Stimulated activated CD4-positive, alpha-beta T cell treated with anti-CD3 and anti-CD28 coated beads, Interleukin-1b, Interleukin-23, amount 100 ng/mL, for 24 hours (primary cell): Measurements from ENCODE around the gene RTN4RL1.
"Not testable (repeated sequence)": the region's sequence is repeated elsewhere in the genome, so short reads cannot be mapped to it uniquely, and the experiment has no call there.

Experiments used
- DNase-seq, 4 experiments: peaks; one replicate each; pipeline ENCODE4 v3.0.0-alpha.2; 2020; ENCODE audit warnings: low read depth in 4 of 4, low spot score in 1 of 4

RTN4RL1 gene

DNA sequence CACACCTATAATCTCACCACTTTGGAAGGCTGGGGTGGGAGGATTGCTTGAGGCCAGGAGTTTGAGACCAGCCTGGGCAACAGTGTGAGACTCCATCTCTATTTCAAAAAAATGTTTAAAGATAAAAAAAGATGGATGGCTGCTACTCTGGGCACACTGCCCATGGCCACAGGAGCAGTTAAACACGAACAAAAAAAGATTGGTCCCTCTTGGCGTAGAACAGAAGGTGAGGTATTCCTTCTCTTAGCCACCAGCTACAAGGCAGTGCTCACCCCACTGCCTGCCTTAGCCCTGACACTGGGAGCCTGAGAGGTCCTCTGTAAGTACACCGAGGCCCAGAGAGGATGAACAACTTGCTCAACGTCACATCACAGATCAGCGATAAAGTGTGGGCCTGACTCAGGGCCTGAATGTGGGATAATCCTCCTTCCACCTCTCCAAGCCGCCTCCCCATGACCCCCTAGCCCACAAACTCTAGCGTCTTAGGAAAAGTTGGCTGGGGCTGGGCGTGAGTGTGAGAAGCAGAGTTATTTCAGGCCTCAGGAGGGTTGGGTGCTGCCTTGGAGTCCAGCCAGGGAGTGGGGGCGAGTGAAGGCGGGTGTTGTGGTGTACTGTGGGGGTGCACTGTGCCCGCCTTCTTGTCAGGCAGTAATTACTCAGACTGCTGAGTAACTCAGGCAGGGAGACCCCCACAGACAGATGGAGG is 2.5 kb upstream of the RTN4RL1 start:
- no peak for DNase-seq

DNA sequence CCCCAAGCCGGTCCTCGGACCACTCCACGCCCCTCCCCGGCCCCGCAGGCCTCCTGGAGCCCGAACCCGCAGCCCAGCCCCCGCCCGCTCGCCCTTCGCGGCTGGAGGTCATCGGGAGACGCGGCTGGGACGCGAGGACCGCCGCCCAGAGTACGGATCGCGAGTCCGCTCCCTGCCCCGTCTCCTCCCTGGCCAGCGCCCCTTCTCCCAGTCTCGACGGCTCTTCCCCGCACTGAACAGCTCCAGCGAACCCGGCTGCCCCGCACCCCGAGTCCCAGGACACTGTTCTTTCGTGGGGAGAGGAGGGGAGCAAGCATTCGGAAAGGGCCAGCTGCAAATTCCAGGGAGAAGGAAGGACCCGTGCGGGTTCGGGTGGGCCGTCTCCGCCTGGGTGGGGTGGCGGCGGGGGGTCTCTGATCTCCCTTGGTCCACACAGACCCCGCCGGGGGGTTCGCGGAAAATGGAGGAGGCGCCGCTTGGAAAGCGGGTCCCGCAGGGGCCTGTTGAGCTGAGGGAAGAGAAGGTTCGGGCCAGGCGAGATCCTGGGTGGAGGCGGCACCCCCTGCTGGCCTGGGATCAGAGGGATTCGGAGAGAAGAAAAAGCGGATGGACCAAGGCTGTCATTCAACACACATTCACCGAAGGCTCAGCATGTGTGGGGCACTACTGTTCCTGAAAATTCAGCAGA is 632 bp upstream of the RTN4RL1 start:
- no peak for DNase-seq

DNA sequence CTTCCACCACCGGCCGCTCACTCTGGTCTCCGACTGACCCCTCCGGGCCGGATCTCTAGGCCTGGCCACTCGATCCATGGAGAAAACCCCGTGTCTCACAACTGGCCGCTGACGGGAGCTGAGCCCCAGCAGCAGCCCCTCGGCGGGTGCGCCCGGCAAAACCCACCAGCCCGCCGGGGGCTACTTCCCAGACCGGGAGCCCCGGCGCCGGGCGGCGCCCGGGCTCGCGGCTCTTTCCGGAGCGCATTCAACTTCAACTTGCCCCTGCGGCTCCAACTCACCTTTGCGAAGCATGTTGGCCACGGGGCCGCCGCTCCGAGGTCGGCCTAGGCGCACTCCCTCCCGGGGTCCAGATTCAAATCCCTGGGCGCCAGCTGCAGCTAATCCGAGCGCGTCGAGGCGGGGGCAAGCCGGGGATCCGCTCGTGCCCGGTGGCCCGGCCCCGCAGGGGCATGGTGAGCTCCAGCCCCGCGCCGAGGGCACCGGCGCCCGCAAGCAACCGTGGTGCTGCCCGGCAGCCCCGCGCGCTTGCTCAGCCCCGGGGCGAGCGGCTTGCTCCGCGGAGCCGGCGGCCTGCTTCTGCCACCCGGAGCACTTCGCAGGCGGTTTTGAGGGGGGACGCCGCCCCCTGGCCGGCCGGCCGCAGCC is 438 bp downstream of the RTN4RL1 start:
- DNase-seq, result no peak

- DNase-seq, result peak in 1 of 4 experiments; percentile 27
These were observed 1.2 kb downstream of the RTN4RL1 start for GRCh38 chr17:2023692-2024571.

- DNase-seq, result no peak
These were observed 1.9 kb downstream of the RTN4RL1 start for GRCh38 chr17:2023256-2023655.

- DNase-seq, result no peak
These were observed 2.4 kb downstream of the RTN4RL1 start for GRCh38 chr17:2022647-2023240.

DNA sequence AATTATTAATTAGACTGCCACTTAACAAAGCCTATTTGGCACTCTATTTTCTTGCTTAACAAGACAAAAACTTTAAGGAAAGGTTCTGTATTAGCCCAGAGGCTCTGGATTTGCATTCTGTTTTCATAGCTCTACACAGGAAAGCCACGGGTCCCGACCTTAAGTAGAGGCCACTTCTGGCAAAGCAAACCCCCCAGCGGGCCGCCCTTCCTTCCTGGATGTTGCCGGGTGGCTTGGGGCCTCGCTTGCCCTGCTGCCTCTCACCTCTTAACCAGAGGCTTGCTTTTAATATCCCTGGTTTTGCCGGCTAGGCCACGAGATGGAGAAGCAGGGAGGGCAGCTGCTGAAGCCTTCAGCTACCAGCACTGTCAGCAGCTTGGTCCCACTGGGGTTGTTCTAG is 4.4 kb downstream of the RTN4RL1 start:
- no peak for DNase-seq

DNA sequence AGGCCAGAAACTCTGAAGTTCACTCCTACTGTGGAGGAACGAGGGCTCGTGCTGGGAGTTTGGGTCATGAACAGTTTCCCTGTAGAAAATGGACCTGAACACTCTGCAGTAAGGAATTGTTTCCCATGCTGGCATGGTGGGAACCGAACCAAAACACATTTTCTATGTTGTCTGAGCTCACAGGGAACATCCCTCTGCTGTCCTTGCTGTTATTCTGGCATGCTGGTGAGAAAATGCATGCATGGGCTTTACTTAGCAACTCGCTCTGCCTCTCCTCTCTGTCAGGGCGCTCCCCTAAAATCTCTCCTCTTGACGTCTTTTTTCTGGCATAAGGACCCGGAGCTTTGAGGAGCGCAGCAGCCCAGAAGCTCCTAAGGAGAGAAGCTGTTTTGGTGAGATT is 5.4 kb downstream of the RTN4RL1 start:
- DNase-seq, result no peak

DNA sequence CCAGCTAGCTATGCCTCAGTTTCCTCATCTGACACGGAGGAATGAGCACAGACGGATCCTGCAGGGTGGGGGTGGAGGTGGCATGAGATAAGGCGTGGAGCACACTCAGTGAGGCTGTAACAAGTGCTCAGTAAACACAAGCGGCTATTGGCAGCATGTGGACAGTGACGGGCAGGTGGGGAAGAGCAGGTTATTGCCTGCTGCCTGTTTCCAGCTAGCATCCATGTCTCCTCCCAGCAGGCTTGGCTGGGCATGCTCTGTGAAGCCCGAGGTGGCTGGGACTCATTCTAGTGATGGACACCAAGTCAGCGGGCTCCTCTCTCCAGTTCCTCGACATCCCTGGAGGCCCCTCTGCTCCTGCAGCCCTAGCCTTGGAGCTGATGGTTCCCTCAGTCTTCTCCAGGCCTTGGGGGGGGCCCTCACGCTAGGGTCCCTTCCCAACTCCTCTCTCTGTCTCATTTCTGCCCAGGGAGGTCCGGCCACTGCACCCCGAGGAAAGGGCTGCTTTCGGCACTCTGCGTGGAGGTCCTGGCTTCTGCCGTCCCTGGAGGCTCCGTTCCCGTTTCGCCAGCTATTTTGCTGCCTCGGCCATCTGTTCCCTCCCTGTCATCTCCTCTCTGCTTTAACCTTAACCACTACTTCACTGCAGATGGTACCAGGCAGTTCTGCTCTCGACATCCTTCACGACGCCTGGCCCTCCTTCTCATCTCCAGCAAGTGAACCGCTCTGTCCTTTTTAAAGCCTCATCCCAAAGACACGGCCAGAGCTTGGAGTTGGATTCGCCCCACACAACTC is 6.2 kb downstream of the RTN4RL1 start:
- no peak for DNase-seq

DNA sequence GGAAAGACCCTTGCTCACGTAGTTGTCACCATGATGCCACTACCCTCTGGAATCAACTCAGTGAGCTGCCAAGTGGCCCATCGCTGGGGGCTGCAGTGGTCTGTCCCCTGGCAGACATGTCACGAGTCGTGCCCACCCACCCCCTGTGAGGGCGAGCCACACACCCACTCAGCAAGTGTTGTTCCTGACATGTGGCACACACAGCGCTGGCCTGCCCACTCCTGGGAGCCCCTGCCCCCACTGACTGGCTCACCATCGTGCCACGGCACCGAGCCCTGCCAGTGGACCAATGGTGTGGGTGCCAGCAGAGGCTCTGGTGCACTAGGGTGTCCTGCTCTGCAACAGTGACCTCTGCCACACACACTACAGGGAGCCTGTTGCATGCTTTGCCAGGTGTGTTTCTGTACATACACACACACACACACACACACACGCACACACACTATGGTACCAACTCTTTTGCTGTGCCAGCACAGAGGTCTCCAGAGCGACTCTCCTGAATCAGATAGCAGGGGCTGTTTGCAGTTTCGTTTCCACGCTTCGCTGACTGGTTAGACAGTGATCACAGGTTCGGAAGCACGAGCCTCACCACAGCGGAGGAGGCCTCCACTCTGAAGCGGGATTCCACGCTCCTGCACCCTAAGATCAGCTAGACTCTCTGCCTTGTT is 7.7 kb downstream of the RTN4RL1 start:
- DNase-seq, result no peak

- DNase-seq, result no peak
These were observed 8.6 kb downstream of the RTN4RL1 start for GRCh38 chr17:2016494-2016893.

DNA sequence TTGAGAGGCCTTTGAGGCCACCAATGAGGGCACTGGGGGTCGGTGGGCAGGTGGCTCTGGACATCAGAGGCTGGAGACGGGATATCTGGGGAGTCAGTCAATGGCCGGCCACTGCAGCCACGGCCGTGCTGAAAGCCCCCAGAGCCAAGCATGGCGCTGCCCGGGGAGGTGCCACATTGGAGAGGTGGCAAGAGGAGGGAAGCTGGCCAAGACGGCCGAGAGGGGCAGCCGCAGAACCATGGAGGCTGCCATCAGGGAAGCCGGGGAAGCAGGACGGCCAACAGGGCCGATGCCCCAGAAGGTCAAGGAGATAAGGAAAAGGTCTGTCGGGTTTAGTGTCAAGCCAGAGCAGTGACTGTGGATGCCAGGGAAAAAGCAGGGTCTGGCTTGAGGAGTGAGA is 9.8 kb downstream of the RTN4RL1 start:
- DNase-seq, result no peak

DNA sequence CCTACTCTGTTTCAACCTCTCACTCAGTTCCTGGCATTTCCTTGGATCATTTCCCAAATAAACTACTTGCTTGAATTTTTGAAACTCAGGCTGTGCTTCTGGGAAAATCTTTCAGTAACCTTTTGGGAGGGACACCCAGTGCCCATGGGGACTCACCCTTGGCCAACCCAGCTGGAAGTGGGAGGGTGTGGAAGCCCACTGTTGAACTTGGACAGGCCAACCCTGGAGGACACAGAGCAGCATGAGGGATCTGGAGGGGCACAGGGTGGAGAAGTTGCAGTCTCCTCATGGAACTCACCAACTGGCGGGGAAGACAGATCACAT is 11.2 kb downstream of the RTN4RL1 start:
- DNase-seq, result no peak

GRCh38 chr17:2013220-2013993 is 11.7 kb downstream of the RTN4RL1 start:
- not testable (repeated sequence) for DNase-seq

GRCh38 chr17:2012499-2012898 is 12.6 kb downstream of the RTN4RL1 start:
- no peak for DNase-seq

- DNase-seq, result no peak
These were observed 13.4 kb downstream of the RTN4RL1 start for GRCh38 chr17:2011411-2012371.

DNA sequence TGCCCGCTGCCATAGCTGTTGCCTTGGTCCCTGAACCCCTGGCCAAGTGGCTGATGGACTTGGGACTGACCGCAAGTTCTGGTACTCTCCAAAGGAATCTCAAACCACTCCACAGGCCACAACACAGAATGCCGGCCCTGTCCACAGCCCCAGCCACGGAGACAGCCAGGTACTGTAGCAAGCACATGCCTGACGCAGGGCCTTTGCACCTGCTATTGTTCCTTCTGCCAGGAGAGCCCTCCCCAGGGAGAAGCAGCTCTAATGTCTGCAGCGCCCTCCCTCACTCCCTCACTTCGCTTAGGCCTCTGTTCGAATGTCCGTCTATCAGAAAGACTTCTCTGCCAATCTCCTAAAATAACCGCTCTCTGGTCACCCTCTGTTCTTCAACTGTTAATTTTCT is 15.4 kb downstream of the RTN4RL1 start:
- DNase-seq, result no peak
